SK-N-SH treated with all-trans-retinoic acid at 6 μM for 48 hours (cell line): Measurements from ENCODE around the gene POC1A.

Experiments used
- ATAC-seq: fragments of 200-7000 bp; cut with Tn5 transposase; 3 replicates; pipeline ENCODE4 v1.9.1; 2020; ENCODE audit warnings: mild to moderate bottlenecking, moderate library complexity
- ARNTL ChIP-seq: fragments of 450-650 bp; formaldehyde crosslinking; IDR thresholded peaks from 2 replicates; pipeline ENCODE4 v1.5.0; 2020; ENCODE audit warnings: low read depth, mild to moderate bottlenecking, moderate library complexity, borderline replicate concordance
- BACH2 ChIP-seq: fragments of 250-450 bp; sonication (Bioruptor Pico); IDR thresholded peaks from 2 replicates; pipeline ENCODE4 v1.9.0; 2021; ENCODE audit warnings: mild to moderate bottlenecking, borderline replicate concordance
- CSDC2 ChIP-seq: fragments of 250-450 bp; sonication (Bioruptor Pico); IDR thresholded peaks from 2 replicates; pipeline ENCODE4 v1.5.0; 2020; ENCODE audit warnings: mild to moderate bottlenecking, moderate library complexity
- GLIS3 ChIP-seq: fragments of 250-450 bp; sonication (Bioruptor Pico); IDR thresholded peaks from 2 replicates; pipeline ENCODE4 v1.5.0; 2020; ENCODE audit warnings: mild to moderate bottlenecking, moderate library complexity
- ISL1 ChIP-seq: fragments of 250-450 bp; sonication (Bioruptor Pico); IDR thresholded peaks from 2 replicates; pipeline ENCODE4 v2.1.2; 2022; ENCODE audit warnings: mild to moderate bottlenecking, moderate library complexity
- OSR1 ChIP-seq: fragments of 250-450 bp; sonication (Bioruptor Pico); IDR thresholded peaks from 2 replicates; pipeline ENCODE4 v1.8.0; 2022; ENCODE audit warnings: moderate library complexity, mild to moderate bottlenecking, inconsistent platforms
- PPARA ChIP-seq: fragments of 250-450 bp; sonication (Bioruptor Pico); IDR thresholded peaks from 2 replicates; pipeline ENCODE4 v1.5.0; 2020; ENCODE audit warnings: mild to moderate bottlenecking, borderline replicate concordance
- RARB ChIP-seq: fragments of 250-450 bp; sonication (Bioruptor Pico); IDR thresholded peaks from 2 replicates; pipeline ENCODE4 v1.8.0; 2021; ENCODE audit warnings: mild to moderate bottlenecking, moderate library complexity
- SNAI2 ChIP-seq: fragments of 250-450 bp; sonication (Bioruptor Pico); IDR thresholded peaks from 2 replicates; pipeline ENCODE4 v1.5.0; 2020; ENCODE audit warnings: mild to moderate bottlenecking, moderate library complexity
- TCF4 ChIP-seq: fragments of 250-450 bp; sonication (Bioruptor Pico); IDR thresholded peaks from 2 replicates; pipeline ENCODE4 v1.8.0; 2021; ENCODE audit warnings: mild to moderate bottlenecking, moderate library complexity, borderline replicate concordance
- TOX ChIP-seq: fragments of 250-450 bp; sonication (Bioruptor Pico); IDR thresholded peaks from 2 replicates; pipeline ENCODE4 v1.8.0; 2021; ENCODE audit warnings: mild to moderate bottlenecking, moderate library complexity, borderline replicate concordance
- ZC3H10 ChIP-seq: fragments of 250-450 bp; sonication (Bioruptor Pico); IDR thresholded peaks from 2 replicates; pipeline ENCODE4 v1.5.1; 2021; ENCODE audit warnings: mild to moderate bottlenecking, moderate library complexity
- ZFP3 ChIP-seq: fragments of 250-450 bp; sonication (Bioruptor Pico); IDR thresholded peaks from 2 replicates; pipeline ENCODE4 v1.5.0; 2020; ENCODE audit warnings: mild to moderate bottlenecking, moderate library complexity
- ZNF565 ChIP-seq: fragments of 450-650 bp; formaldehyde crosslinking; conservative IDR thresholded peaks from 2 replicates; pipeline ENCODE4 v1.5.0; 2020; ENCODE audit warnings: low read depth, mild to moderate bottlenecking, moderate library complexity
- ZNF70 ChIP-seq: fragments of 450-650 bp; formaldehyde crosslinking; IDR thresholded peaks from 2 replicates; pipeline ENCODE4 v1.5.0; 2020; ENCODE audit warnings: mild to moderate bottlenecking, moderate library complexity
- ZNF8 ChIP-seq: fragments of 450-650 bp; formaldehyde crosslinking; IDR thresholded peaks from 2 replicates; pipeline ENCODE4 v1.5.0; 2020; ENCODE audit warnings: mild to moderate bottlenecking, moderate library complexity
- TF ChIP-seq, protein P1 (sequence below): fragments of 250-450 bp; sonication (Bioruptor Pico); IDR thresholded peaks from 2 replicates; pipeline ENCODE4 v1.5.0; 2020; ENCODE audit warnings: mild to moderate bottlenecking, moderate library complexity
- TF ChIP-seq, protein P2 (sequence below): fragments of 250-450 bp; sonication (Bioruptor Pico); IDR thresholded peaks from 2 replicates; pipeline ENCODE4 v1.8.0; 2020; ENCODE audit warnings: mild to moderate bottlenecking, moderate library complexity, borderline replicate concordance
- TF ChIP-seq, protein P3 (sequence below): fragments of 250-450 bp; sonication (Bioruptor Pico); IDR thresholded peaks from 2 replicates; pipeline ENCODE4 v1.5.1; 2021; ENCODE audit warnings: mild to moderate bottlenecking, moderate library complexity
- TF ChIP-seq, protein P4 (sequence below): fragments of 250-450 bp; sonication (Bioruptor Pico); IDR thresholded peaks from 2 replicates; pipeline ENCODE4 v1.5.1; 2020; ENCODE audit warnings: low read depth, mild to moderate bottlenecking, moderate library complexity
- TF ChIP-seq, protein P5 (sequence below): fragments of 250-450 bp; sonication (Bioruptor Pico); IDR thresholded peaks from 2 replicates; pipeline ENCODE4 v1.8.0; 2021; ENCODE audit warnings: low read depth, mild to moderate bottlenecking, moderate library complexity, borderline replicate concordance

POC1A gene

DNA sequence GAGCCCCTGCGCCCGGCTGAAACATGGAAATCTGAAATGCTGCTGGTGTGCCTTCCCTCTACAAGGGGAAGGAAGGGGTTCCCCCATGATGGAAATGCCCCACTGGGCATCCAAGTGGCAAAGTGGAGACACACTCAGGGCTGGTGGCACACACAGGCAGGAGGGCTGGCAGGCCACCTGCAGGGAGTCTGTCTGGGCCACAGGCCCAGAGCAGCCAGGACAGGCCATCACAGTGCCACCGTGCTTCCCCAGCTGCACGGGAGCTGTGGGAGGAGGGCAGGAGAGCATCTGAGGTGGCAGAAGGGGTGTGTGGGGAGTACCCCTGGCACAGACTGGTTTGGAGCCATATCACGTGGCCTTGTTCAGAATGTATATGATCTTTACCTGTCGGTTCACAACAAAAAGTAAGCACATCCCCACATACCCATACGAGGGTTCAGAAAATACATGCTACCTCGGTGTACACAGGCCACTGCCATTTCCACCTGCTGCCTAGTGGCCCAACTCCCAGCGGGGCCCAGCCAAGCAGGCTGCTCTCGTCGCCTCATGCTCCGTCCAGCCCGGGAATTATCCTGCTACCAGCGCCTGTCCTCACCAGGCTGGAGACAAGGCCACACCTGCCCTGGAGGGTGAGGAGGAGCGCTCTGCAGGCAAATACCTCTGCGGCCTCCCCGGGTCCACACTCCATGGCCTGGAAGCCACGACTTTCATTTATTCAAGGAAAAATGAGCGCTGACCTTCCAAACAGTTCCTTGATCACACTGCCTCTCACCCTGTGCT lies 75.3 kb downstream of the POC1A start:
- no peak for ATAC-seq
- TF ChIP-seq GLIS3: no peak
- no peak for TF ChIP-seq ISL1 (CRISPR knock-in tag)
- no peak for TF ChIP-seq ZC3H10
- no peak for TF ChIP-seq ZNF70 (CRISPR knock-in tag)
- TF ChIP-seq, all 23 proteins: peak for 0

DNA sequence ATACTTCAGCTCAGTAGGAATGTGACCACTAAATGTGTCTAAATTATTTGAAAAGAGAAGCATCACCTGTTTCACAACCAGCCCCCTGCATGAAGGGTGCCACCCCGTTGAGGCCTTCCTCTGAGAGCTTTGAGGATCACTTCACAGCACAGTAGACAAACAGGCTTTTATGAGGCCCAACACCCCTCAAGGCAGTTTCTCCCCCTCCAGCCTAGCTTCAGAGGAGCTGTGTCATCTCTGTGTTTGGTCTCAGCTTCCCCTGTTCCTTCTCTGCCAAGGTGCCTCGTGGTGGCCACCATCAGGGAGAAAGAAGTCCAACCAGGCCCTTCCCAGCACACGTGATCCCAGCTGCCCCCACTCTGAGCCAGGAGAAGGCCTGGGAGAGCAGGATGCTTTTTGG lies 76.3 kb downstream of the POC1A start:
- no peak for TF ChIP-seq SNAI2 (CRISPR knock-in tag)
- no peak for ATAC-seq

DNA sequence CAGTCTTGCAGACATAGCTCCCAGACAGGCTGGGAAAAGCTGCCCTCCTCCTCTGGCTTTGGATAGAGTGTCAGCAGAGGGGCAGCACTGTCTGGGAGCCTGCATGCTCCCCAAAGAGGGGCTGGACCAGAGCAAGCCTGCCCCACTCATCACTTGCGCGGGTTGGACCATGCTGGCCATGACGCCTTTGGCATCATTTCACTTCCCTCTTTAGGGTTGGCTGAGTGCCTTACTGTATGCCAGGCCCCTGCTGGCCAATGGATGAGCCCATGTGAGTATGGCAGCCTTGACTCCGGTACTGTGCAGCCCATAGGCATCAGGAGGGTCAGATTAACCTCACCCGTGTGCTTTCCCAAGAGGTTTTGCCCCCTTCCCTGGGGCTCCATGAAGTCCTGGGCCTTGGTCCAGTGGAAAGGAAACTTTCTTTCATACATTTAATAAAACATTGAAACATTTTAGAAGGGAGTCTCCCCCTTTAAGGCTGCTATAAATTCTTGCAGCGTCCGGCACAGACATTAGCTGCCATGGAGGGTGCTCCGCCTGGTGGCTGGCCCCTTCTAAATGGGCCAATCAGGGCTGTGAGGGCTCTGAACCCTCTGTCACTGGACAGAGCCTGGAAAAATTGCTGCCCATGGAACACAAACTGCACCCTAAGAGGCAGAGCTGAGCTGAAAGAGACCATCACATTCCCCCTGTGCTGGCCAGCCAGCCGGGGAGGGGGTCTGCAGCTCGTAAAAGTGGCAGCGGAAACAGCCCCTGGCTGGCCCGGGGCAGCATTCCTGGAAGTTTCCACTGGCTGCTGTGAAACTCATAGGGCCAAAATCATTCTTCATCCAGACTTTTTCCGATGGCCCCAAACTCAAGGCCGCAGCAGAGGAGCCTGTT lies 77.1 kb downstream of the POC1A start:
- no peak for ATAC-seq
- TF ChIP-seq ZFP3 (CRISPR knock-in tag) (no peak), SNAI2 (CRISPR knock-in tag) (no peak), BACH2 (no peak), CSDC2 (CRISPR knock-in tag) (no peak), ZNF8 (CRISPR knock-in tag) (no peak), OSR1 (no peak), ZC3H10 (no peak), PPARA (no peak), ZNF565 (CRISPR knock-in tag) (no peak), TOX (no peak), TCF4 (no peak), RARB (CRISPR knock-in tag) (no peak)
- TF ChIP-seq, protein P1, sequence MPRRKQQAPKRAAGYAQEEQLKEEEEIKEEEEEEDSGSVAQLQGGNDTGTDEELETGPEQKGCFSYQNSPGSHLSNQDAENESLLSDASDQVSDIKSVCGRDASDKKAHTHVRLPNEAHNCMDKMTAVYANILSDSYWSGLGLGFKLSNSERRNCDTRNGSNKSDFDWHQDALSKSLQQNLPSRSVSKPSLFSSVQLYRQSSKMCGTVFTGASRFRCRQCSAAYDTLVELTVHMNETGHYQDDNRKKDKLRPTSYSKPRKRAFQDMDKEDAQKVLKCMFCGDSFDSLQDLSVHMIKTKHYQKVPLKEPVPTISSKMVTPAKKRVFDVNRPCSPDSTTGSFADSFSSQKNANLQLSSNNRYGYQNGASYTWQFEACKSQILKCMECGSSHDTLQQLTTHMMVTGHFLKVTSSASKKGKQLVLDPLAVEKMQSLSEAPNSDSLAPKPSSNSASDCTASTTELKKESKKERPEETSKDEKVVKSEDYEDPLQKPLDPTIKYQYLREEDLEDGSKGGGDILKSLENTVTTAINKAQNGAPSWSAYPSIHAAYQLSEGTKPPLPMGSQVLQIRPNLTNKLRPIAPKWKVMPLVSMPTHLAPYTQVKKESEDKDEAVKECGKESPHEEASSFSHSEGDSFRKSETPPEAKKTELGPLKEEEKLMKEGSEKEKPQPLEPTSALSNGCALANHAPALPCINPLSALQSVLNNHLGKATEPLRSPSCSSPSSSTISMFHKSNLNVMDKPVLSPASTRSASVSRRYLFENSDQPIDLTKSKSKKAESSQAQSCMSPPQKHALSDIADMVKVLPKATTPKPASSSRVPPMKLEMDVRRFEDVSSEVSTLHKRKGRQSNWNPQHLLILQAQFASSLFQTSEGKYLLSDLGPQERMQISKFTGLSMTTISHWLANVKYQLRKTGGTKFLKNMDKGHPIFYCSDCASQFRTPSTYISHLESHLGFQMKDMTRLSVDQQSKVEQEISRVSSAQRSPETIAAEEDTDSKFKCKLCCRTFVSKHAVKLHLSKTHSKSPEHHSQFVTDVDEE (CRISPR knock-in tag): no peak
- TF ChIP-seq, protein P2, sequence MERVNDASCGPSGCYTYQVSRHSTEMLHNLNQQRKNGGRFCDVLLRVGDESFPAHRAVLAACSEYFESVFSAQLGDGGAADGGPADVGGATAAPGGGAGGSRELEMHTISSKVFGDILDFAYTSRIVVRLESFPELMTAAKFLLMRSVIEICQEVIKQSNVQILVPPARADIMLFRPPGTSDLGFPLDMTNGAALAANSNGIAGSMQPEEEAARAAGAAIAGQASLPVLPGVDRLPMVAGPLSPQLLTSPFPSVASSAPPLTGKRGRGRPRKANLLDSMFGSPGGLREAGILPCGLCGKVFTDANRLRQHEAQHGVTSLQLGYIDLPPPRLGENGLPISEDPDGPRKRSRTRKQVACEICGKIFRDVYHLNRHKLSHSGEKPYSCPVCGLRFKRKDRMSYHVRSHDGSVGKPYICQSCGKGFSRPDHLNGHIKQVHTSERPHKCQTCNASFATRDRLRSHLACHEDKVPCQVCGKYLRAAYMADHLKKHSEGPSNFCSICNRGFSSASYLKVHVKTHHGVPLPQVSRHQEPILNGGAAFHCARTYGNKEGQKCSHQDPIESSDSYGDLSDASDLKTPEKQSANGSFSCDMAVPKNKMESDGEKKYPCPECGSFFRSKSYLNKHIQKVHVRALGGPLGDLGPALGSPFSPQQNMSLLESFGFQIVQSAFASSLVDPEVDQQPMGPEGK: no peak
- TF ChIP-seq, protein P3, sequence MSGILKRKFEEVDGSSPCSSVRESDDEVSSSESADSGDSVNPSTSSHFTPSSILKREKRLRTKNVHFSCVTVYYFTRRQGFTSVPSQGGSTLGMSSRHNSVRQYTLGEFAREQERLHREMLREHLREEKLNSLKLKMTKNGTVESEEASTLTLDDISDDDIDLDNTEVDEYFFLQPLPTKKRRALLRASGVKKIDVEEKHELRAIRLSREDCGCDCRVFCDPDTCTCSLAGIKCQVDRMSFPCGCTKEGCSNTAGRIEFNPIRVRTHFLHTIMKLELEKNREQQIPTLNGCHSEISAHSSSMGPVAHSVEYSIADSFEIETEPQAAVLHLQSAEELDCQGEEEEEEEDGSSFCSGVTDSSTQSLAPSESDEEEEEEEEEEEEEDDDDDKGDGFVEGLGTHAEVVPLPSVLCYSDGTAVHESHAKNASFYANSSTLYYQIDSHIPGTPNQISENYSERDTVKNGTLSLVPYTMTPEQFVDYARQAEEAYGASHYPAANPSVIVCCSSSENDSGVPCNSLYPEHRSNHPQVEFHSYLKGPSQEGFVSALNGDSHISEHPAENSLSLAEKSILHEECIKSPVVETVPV: no peak

DNA sequence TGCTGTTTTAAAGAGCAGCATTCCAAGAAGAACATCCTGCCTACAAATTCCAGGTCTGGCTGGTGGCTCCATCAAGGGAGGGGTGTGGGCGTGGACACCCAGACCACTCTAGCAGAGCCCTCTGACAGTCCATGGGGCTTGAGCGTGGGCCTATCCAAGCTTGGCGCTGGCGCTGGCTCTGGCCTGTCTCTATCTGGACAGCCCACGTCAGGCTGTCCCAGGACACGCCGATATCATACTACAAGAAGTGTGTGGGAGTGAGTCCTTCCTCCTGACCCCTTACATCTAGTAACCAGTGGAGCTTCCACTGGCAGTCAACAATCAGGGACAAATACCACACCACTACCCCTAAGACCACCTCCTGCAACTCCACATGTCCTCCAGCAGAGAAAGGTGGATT lies 80.7 kb downstream of the POC1A start:
- ATAC-seq: no peak
- TF ChIP-seq ISL1 (CRISPR knock-in tag) (no peak), TCF4 (no peak), BACH2 (no peak), ZNF565 (CRISPR knock-in tag) (no peak), ZFP3 (CRISPR knock-in tag) (no peak), ZNF70 (CRISPR knock-in tag) (no peak), ARNTL (CRISPR knock-in tag) (no peak), SNAI2 (CRISPR knock-in tag) (no peak)
- TF ChIP-seq, protein P4, sequence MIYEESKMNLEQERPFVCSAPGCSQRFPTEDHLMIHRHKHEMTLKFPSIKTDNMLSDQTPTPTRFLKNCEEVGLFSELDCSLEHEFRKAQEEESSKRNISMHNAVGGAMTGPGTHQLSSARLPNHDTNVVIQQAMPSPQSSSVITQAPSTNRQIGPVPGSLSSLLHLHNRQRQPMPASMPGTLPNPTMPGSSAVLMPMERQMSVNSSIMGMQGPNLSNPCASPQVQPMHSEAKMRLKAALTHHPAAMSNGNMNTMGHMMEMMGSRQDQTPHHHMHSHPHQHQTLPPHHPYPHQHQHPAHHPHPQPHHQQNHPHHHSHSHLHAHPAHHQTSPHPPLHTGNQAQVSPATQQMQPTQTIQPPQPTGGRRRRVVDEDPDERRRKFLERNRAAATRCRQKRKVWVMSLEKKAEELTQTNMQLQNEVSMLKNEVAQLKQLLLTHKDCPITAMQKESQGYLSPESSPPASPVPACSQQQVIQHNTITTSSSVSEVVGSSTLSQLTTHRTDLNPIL (CRISPR knock-in tag): no peak
- TF ChIP-seq, protein P5, sequence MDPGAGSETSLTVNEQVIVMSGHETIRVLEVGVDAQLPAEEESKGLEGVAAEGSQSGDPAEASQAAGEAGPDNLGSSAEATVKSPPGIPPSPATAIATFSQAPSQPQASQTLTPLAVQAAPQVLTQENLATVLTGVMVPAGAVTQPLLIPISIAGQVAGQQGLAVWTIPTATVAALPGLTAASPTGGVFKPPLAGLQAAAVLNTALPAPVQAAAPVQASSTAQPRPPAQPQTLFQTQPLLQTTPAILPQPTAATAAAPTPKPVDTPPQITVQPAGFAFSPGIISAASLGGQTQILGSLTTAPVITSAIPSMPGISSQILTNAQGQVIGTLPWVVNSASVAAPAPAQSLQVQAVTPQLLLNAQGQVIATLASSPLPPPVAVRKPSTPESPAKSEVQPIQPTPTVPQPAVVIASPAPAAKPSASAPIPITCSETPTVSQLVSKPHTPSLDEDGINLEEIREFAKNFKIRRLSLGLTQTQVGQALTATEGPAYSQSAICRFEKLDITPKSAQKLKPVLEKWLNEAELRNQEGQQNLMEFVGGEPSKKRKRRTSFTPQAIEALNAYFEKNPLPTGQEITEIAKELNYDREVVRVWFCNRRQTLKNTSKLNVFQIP (CRISPR knock-in tag): no peak
- TF ChIP-seq, protein P3: no peak
- TF ChIP-seq, all 23 proteins: peak for 0
